Stomach (tissue), 4 donors: ENCODE measurements around the gene BICD1.

Experiments
- CTCF ChIP-seq, 7 experiments: fragments of 450-650 bp in 4 of 7; fragments of 200-600 bp in 3 of 7; sonication (generic) in 3 of 7; IDR thresholded peaks; one replicate each; pipeline ENCODE4 v1.5.1; 2016 to 2019; ENCODE audit warnings: antibody characterized with exemption in 7 of 7, control low read depth in 2 of 7, mild to moderate bottlenecking in 1 of 7
- POLR2A ChIP-seq, 4 donors: fragments of 450-650 bp; IDR thresholded peaks; one replicate each; pipeline ENCODE4 v1.6.1; 2016; ENCODE audit warnings: antibody characterized with exemption in 4 of 4, control low read depth in 2 of 4, mild to moderate bottlenecking in 1 of 4, moderate library complexity in 1 of 4

GRCh38 chr12:32255588-32255987, 148.9 kb downstream of the BICD1 start:
- TF ChIP-seq CTCF (IDR thresholded peaks at IDR 0.05) (no peak), POLR2A (IDR thresholded peaks at IDR 0.05) (no peak)
